DND-41 (cell line): ENCODE measurements around the gene RBFOX1.

Experiments
- ATAC-seq: fragments of 200-7000 bp; cut with Tn5 transposase; 3 replicates; pipeline ENCODE4 v1.9.1; 2021; ENCODE audit warnings: low read depth; ENCODE audit not compliant: insufficient read depth
- DNase-seq: peaks from one replicate; pipeline ENCODE4 v3.0.0-alpha.2; 2020
- H2AFZ ChIP-seq: 2 replicates; pipeline ENCODE4 v1.6.0; 2012; ENCODE audit warnings: low read depth, low read length
- H3K27ac ChIP-seq: 2 replicates; pipeline ENCODE4 v1.5.1; 2012; ENCODE audit warnings: low read length, inconsistent platforms
- H3K27me3 ChIP-seq: fragments of 200-600 bp; sonication (generic); 2 replicates; pipeline ENCODE4 v1.6.0; 2012; ENCODE audit warnings: low read length, mild to moderate bottlenecking, inconsistent platforms; ENCODE audit not compliant: insufficient read depth, poor library complexity
- H3K36me3 ChIP-seq: 2 replicates; pipeline ENCODE4 v1.5.1; 2012; ENCODE audit warnings: low read length, inconsistent platforms; ENCODE audit not compliant: insufficient read depth
- H3K4me1 ChIP-seq: 2 replicates; pipeline ENCODE4 v1.5.1; 2012; ENCODE audit warnings: mild to moderate bottlenecking, low read length; ENCODE audit not compliant: insufficient read depth
- H3K4me2 ChIP-seq: 2 replicates; pipeline ENCODE4 v1.6.0; 2012; ENCODE audit warnings: mild to moderate bottlenecking, moderate library complexity, low read length, inconsistent platforms; ENCODE audit not compliant: insufficient read depth
- H3K4me3 ChIP-seq, 2 experiments: fragments of 200-600 bp in 1 of 2; shearing (Covaris generic) in 1 of 2; 2 replicates each; pipeline ENCODE4 v1.5.1; 2012 to 2016; ENCODE audit warnings: inconsistent platforms in 2 of 2, low read length in 2 of 2, mild to moderate bottlenecking in 2 of 2, low read depth in 1 of 2, moderate library complexity in 1 of 2
- H3K79me2 ChIP-seq: 2 replicates; pipeline ENCODE4 v1.6.0; 2012; ENCODE audit warnings: low read length, inconsistent platforms; ENCODE audit not compliant: insufficient read depth
- H3K9ac ChIP-seq: 2 replicates; pipeline ENCODE4 v1.6.0; 2012; ENCODE audit warnings: low read depth, mild to moderate bottlenecking, inconsistent platforms, low read length, moderate library complexity
- H3K9me3 ChIP-seq: 2 replicates; pipeline ENCODE4 v1.5.1; 2012; ENCODE audit warnings: low read length, moderate library complexity, mild to moderate bottlenecking, inconsistent platforms; ENCODE audit not compliant: insufficient read depth, severe bottlenecking
- H4K20me1 ChIP-seq: 2 replicates; pipeline ENCODE4 v1.6.0; 2012; ENCODE audit warnings: low read length; ENCODE audit not compliant: insufficient read depth
- EZH2 ChIP-seq: IDR thresholded peaks from 3 replicates; pipeline ENCODE4 v1.6.1; 2012; ENCODE audit warnings: borderline replicate concordance, low read depth, mild to moderate bottlenecking, moderate library complexity, low read length, inconsistent platforms; ENCODE audit not compliant: severe bottlenecking
- TF ChIP-seq, protein P1 (sequence below): IDR thresholded peaks from 2 replicates; pipeline ENCODE4 v1.5.1; 2012; ENCODE audit warnings: borderline replicate concordance, low read length, moderate library complexity, mild to moderate bottlenecking; ENCODE audit not compliant: poor library complexity, severe bottlenecking; ENCODE audit errors: extremely low read depth

RBFOX1 gene

GRCh38 chr16:7426161-7426560, 93.5 kb downstream of the RBFOX1 start:
- Histone ChIP-seq H4K20me1 (no peaks in the 10 kb centered on the region), H3K27ac (no peak overlapping the region), H3K4me2 (no peak overlapping the region), H3K36me3 (no peaks in the 10 kb centered on the region), H3K27me3 (peaks cover 3% of the 10 kb centered on the region), H3K9me3 (no peaks in the 10 kb centered on the region), H2AFZ (no peak overlapping the region), H3K4me3 (no peak overlapping the region), H3K4me1 (no peaks in the 10 kb centered on the region), H3K79me2 (no peaks in the 10 kb centered on the region), H3K9ac (no peak overlapping the region)
- DNase-seq (no peak), ATAC-seq (no peak)
- no peak for TF ChIP-seq EZH2
- TF ChIP-seq, protein P1, sequence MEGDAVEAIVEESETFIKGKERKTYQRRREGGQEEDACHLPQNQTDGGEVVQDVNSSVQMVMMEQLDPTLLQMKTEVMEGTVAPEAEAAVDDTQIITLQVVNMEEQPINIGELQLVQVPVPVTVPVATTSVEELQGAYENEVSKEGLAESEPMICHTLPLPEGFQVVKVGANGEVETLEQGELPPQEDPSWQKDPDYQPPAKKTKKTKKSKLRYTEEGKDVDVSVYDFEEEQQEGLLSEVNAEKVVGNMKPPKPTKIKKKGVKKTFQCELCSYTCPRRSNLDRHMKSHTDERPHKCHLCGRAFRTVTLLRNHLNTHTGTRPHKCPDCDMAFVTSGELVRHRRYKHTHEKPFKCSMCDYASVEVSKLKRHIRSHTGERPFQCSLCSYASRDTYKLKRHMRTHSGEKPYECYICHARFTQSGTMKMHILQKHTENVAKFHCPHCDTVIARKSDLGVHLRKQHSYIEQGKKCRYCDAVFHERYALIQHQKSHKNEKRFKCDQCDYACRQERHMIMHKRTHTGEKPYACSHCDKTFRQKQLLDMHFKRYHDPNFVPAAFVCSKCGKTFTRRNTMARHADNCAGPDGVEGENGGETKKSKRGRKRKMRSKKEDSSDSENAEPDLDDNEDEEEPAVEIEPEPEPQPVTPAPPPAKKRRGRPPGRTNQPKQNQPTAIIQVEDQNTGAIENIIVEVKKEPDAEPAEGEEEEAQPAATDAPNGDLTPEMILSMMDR = no peak

GRCh38 chr16:7431723-7432122, 99.1 kb downstream of the RBFOX1 start:
- no peaks in the 10 kb centered on the region for H3K9me3 ChIP-seq
- H3K36me3 ChIP-seq = no peaks in the 10 kb centered on the region
- H3K9ac ChIP-seq = no peak overlapping the region
- TF ChIP-seq, protein P1 = no peak
- no peak for TF ChIP-seq EZH2
- no peak for ATAC-seq
- H3K4me2 ChIP-seq = no peak overlapping the region
- H3K27me3 ChIP-seq = peaks cover 3% of the 10 kb centered on the region
- no peak overlapping the region for H3K4me3 ChIP-seq
- no peak for DNase-seq
- H3K79me2 ChIP-seq = no peaks in the 10 kb centered on the region
- H3K27ac ChIP-seq = no peak overlapping the region
- no peak overlapping the region for H2AFZ ChIP-seq
- H4K20me1 ChIP-seq = no peaks in the 10 kb centered on the region
- no peaks in the 10 kb centered on the region for H3K4me1 ChIP-seq

DNA sequence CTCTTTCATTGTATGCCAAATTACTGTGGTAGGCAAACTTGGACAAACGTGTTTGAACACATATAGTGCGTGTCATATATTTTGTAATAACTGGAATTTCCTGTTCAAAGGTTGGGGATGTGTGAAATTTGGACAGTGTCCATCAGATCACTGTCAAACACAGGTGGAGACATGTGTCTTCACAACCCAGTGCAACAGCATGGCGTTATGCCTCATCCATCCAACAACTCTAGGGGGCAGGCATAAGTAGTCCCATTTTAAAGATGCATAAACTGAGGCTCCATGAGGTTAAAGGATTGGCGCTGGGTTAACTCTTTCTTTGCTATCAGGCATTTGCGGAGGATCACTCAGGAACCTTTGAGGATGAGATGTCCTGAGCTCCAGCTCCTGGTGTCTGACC, 103.7 kb downstream of the RBFOX1 start:
- Histone ChIP-seq H3K36me3 (no peaks in the 10 kb centered on the region), H3K27ac (no peak overlapping the region), H3K4me3 (no peak overlapping the region), H3K9ac (no peak overlapping the region), H2AFZ (no peak overlapping the region), H3K79me2 (no peaks in the 10 kb centered on the region), H3K27me3 (peaks cover 3% of the 10 kb centered on the region), H3K9me3 (no peaks in the 10 kb centered on the region), H4K20me1 (no peaks in the 10 kb centered on the region), H3K4me2 (no peak overlapping the region), H3K4me1 (no peaks in the 10 kb centered on the region)
- ATAC-seq = no peak
- TF ChIP-seq EZH2 = no peak
- TF ChIP-seq, protein P1 = no peak
- DNase-seq = no peak

DNA sequence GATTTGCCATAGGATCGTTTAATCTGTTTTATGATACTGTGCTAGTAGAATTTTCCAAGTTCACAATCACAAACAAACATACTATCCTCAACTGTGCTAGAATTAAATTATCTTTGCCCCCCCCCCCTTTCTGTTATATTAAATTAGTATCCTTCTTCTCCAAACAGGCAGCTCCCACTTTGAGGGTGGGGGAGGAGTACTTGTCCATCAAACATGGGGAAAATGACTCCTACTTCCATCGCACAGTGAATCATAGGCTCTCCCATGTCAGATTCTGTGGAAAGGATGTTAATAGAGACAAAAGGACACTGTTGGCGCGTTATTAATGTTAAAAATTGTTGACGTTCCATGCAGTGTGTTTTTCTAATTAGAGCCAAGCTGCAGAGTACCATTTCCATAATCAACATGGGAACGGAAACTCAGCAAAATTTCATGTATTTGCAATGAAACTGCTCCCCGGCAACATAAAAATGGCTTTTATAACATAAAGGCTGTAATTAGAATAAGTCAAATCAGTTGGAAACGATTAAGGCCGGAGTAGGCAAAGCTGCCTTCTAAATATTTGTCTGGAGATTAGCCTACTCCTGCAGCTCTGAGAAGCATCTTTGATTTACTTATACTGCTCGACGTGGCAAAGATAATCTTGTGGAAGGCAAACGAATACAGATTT, 104.6 kb downstream of the RBFOX1 start:
- no peak overlapping the region for H3K4me3 ChIP-seq
- H3K4me2 ChIP-seq = no peak overlapping the region
- no peak overlapping the region for H2AFZ ChIP-seq
- no peaks in the 10 kb centered on the region for H3K4me1 ChIP-seq
- no peaks in the 10 kb centered on the region for H3K79me2 ChIP-seq
- no peaks in the 10 kb centered on the region for H3K36me3 ChIP-seq
- peaks cover 3% of the 10 kb centered on the region for H3K27me3 ChIP-seq
- no peak overlapping the region for H3K27ac ChIP-seq
- TF ChIP-seq EZH2 = no peak
- TF ChIP-seq, protein P1 = no peak
- H3K9me3 ChIP-seq = no peaks in the 10 kb centered on the region
- H4K20me1 ChIP-seq = no peaks in the 10 kb centered on the region
- no peak overlapping the region for H3K9ac ChIP-seq
- DNase-seq = no peak
- no peak for ATAC-seq
